Liver (tissue), 3 donors: ENCODE measurements around the gene CD164.

Experiments
- EGR1 ChIP-seq, 2 donors: IDR thresholded peaks; 2 replicates each; pipeline ENCODE4 v1.6.1; 2016 to 2018; ENCODE audit warnings: antibody characterized with exemption in 2 of 2, low read depth in 2 of 2
- FOXA1 ChIP-seq: IDR thresholded peaks from 2 replicates; pipeline ENCODE4 v1.6.1; 2016; ENCODE audit warnings: antibody characterized with exemption
- GABPA ChIP-seq, 2 donors: IDR thresholded peaks in 1 of 2; conservative IDR thresholded peaks in 1 of 2; 2 replicates each; pipeline ENCODE4 v1.6.1; 2016; ENCODE audit warnings: antibody characterized with exemption in 2 of 2, mild to moderate bottlenecking in 1 of 2, moderate library complexity in 1 of 2
- JUND ChIP-seq, 2 donors: IDR thresholded peaks; 2 replicates each; pipeline ENCODE4 v1.6.1; 2016; ENCODE audit warnings: antibody characterized with exemption in 2 of 2
- RAD21 ChIP-seq, 2 donors: IDR thresholded peaks; 2 replicates each; pipeline ENCODE4 v1.6.1; 2016; ENCODE audit warnings: antibody characterized with exemption in 2 of 2, mild to moderate bottlenecking in 2 of 2
- TAF1 ChIP-seq: conservative IDR thresholded peaks from 2 replicates; pipeline ENCODE4 v1.6.1; 2016; ENCODE audit warnings: antibody characterized with exemption, mild to moderate bottlenecking
- YY1 ChIP-seq: IDR thresholded peaks from 2 replicates; pipeline ENCODE4 v1.6.1; 2016; ENCODE audit warnings: antibody characterized with exemption, mild to moderate bottlenecking
- TF ChIP-seq, protein P1 (sequence below): IDR thresholded peaks from 2 replicates; pipeline ENCODE4 v1.6.1; 2016; ENCODE audit warnings: antibody characterized with exemption
- TF ChIP-seq, protein P2 (sequence below): fragments of 150-350 bp; IDR thresholded peaks from 2 replicates; pipeline ENCODE4 v1.5.1; 2017; ENCODE audit warnings: improper control_type of control experiment, low read depth, low read length; ENCODE audit not compliant: missing input control
- TF ChIP-seq, protein P3 (sequence below): IDR thresholded peaks from 2 replicates; pipeline ENCODE4 v1.6.1; 2016; ENCODE audit warnings: antibody characterized with exemption
- TF ChIP-seq, protein P4 (sequence below): IDR thresholded peaks from 2 replicates; pipeline ENCODE4 v1.6.1; 2016; ENCODE audit warnings: antibody characterized with exemption
- TF ChIP-seq, protein P5 (sequence below): IDR thresholded peaks from 2 replicates; pipeline ENCODE4 v1.6.1; 2016; ENCODE audit warnings: antibody characterized with exemption, mild to moderate bottlenecking
- donor health status: healthy.
- donor health status: healthy.

DNA sequence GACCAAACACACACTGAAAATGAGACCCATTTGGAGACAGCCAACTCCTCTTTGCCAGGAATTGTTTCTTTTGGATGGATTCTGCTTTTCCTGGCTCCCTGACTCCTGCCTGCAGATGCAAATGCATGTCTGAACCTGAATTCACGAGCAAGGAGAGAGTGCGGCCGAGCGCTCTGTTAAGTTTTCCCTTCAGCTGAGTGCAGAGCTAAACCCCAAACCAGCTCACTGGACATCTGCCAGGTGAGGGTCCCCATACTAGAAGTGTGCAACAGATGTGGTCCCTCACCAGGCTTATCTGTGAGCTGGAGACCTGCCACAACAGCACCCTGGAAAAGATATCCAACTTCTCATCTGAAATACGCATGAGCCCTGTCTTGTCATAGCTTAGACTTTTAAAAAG, 59.0 kb downstream of the CD164 start:
- TF ChIP-seq, protein P1, sequence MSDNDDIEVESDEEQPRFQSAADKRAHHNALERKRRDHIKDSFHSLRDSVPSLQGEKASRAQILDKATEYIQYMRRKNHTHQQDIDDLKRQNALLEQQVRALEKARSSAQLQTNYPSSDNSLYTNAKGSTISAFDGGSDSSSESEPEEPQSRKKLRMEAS: no peak
- TF ChIP-seq, protein P2, sequence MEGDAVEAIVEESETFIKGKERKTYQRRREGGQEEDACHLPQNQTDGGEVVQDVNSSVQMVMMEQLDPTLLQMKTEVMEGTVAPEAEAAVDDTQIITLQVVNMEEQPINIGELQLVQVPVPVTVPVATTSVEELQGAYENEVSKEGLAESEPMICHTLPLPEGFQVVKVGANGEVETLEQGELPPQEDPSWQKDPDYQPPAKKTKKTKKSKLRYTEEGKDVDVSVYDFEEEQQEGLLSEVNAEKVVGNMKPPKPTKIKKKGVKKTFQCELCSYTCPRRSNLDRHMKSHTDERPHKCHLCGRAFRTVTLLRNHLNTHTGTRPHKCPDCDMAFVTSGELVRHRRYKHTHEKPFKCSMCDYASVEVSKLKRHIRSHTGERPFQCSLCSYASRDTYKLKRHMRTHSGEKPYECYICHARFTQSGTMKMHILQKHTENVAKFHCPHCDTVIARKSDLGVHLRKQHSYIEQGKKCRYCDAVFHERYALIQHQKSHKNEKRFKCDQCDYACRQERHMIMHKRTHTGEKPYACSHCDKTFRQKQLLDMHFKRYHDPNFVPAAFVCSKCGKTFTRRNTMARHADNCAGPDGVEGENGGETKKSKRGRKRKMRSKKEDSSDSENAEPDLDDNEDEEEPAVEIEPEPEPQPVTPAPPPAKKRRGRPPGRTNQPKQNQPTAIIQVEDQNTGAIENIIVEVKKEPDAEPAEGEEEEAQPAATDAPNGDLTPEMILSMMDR: no peak
- TF ChIP-seq, protein P3, sequence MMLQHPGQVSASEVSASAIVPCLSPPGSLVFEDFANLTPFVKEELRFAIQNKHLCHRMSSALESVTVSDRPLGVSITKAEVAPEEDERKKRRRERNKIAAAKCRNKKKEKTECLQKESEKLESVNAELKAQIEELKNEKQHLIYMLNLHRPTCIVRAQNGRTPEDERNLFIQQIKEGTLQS: no peak
- TF ChIP-seq JUND (IDR thresholded peaks at IDR 0.05) (no peak), EGR1 (IDR thresholded peaks at IDR 0.05; ENCODE audit: low read depth in 2 of 2) (no peak), FOXA1 (no peak), TAF1 (no peak), YY1 (no peak), RAD21 (IDR thresholded peaks at IDR 0.05) (no peak), GABPA (IDR thresholded peaks at IDR 0.05 in 1 of 2, conservative IDR thresholded peaks at IDR 0.05 in 1 of 2) (no peak)
- TF ChIP-seq, protein P4, sequence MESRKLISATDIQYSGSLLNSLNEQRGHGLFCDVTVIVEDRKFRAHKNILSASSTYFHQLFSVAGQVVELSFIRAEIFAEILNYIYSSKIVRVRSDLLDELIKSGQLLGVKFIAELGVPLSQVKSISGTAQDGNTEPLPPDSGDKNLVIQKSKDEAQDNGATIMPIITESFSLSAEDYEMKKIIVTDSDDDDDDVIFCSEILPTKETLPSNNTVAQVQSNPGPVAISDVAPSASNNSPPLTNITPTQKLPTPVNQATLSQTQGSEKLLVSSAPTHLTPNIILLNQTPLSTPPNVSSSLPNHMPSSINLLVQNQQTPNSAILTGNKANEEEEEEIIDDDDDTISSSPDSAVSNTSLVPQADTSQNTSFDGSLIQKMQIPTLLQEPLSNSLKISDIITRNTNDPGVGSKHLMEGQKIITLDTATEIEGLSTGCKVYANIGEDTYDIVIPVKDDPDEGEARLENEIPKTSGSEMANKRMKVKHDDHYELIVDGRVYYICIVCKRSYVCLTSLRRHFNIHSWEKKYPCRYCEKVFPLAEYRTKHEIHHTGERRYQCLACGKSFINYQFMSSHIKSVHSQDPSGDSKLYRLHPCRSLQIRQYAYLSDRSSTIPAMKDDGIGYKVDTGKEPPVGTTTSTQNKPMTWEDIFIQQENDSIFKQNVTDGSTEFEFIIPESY: no peak
- TF ChIP-seq, protein P5, sequence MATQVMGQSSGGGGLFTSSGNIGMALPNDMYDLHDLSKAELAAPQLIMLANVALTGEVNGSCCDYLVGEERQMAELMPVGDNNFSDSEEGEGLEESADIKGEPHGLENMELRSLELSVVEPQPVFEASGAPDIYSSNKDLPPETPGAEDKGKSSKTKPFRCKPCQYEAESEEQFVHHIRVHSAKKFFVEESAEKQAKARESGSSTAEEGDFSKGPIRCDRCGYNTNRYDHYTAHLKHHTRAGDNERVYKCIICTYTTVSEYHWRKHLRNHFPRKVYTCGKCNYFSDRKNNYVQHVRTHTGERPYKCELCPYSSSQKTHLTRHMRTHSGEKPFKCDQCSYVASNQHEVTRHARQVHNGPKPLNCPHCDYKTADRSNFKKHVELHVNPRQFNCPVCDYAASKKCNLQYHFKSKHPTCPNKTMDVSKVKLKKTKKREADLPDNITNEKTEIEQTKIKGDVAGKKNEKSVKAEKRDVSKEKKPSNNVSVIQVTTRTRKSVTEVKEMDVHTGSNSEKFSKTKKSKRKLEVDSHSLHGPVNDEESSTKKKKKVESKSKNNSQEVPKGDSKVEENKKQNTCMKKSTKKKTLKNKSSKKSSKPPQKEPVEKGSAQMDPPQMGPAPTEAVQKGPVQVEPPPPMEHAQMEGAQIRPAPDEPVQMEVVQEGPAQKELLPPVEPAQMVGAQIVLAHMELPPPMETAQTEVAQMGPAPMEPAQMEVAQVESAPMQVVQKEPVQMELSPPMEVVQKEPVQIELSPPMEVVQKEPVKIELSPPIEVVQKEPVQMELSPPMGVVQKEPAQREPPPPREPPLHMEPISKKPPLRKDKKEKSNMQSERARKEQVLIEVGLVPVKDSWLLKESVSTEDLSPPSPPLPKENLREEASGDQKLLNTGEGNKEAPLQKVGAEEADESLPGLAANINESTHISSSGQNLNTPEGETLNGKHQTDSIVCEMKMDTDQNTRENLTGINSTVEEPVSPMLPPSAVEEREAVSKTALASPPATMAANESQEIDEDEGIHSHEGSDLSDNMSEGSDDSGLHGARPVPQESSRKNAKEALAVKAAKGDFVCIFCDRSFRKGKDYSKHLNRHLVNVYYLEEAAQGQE: no peak
